Neural progenitor cell (in vitro differentiated cells): Measurements from ENCODE around the gene METAP2. TPM values are rescaled to one million over a fixed set of nuclear protein-coding genes. Genes with fewer than 3 reads are reported as not detected.
A peak's percentile ranks its signal among the peaks of the same experiment; 100 is the strongest.
"Not testable (repeated sequence)": the region's sequence is repeated elsewhere in the genome, so short reads cannot be mapped to it uniquely, and the experiment has no call there.

Experiments
- DNase-seq: peaks from one replicate; pipeline ENCODE4 v3.0.0-alpha.2; 2016; ENCODE audit warnings: low spot score
- H2AFZ ChIP-seq: fragments of 200-600 bp; sonication (generic); replicated peaks from 2 replicates; pipeline ENCODE4 v1.6.1; 2016; ENCODE audit warnings: antibody characterized with exemption
- H3F3A ChIP-seq: fragments of 200-600 bp; sonication (generic); 2 replicates; pipeline ENCODE4 v1.6.1; 2016; ENCODE audit warnings: antibody characterized with exemption, low read depth
- H3K27ac ChIP-seq: fragments of 200-600 bp; sonication (generic); 2 replicates; pipeline ENCODE4 v1.5.1; 2016; ENCODE audit warnings: mild to moderate bottlenecking
- H3K27me3 ChIP-seq: fragments of 200-600 bp; sonication (generic); 2 replicates; pipeline ENCODE4 v1.6.1; 2016; ENCODE audit warnings: mild to moderate bottlenecking, moderate library complexity
- H3K36me3 ChIP-seq: fragments of 200-600 bp; sonication (generic); 2 replicates; pipeline ENCODE4 v1.5.1; 2016
- H3K4me1 ChIP-seq: fragments of 200-600 bp; sonication (generic); 2 replicates; pipeline ENCODE4 v1.6.1; 2016; ENCODE audit warnings: mixed run types
- H3K4me2 ChIP-seq: fragments of 200-600 bp; sonication (generic); 2 replicates; pipeline ENCODE4 v1.6.1; 2016
- H3K4me3 ChIP-seq: fragments of 200-600 bp; sonication (generic); 2 replicates; pipeline ENCODE4 v1.5.1; 2016
- H3K79me2 ChIP-seq: fragments of 200-600 bp; sonication (generic); 2 replicates; pipeline ENCODE4 v1.6.1; 2016; ENCODE audit warnings: low read depth
- H3K9ac ChIP-seq: fragments of 200-600 bp; sonication (generic); 2 replicates; pipeline ENCODE4 v1.6.1; 2016
- H3K9me3 ChIP-seq: fragments of 200-600 bp; sonication (generic); 2 replicates; pipeline ENCODE4 v1.5.1; 2016; ENCODE audit warnings: low read depth
- H4K20me1 ChIP-seq: fragments of 200-600 bp; sonication (generic); 2 replicates; pipeline ENCODE4 v1.6.1; 2016; ENCODE audit warnings: low read depth
- H3K27ac Mint-ChIP-seq: 3 replicates; pipeline ENCODE4 v1.8.0; 2021; ENCODE audit warnings: mixed read lengths
- H3K27me3 Mint-ChIP-seq: 2 replicates; pipeline ENCODE4 v1.8.0; 2022; ENCODE audit warnings: low read depth, mild to moderate bottlenecking, inconsistent platforms, moderate library complexity, mixed read lengths; ENCODE audit not compliant: insufficient read depth
- H3K36me3 Mint-ChIP-seq: 3 replicates; pipeline ENCODE4 v1.8.0; 2021; ENCODE audit warnings: mixed read lengths
- H3K4me1 Mint-ChIP-seq: 3 replicates; pipeline ENCODE4 v1.8.0; 2021; ENCODE audit warnings: mixed read lengths
- H3K4me3 Mint-ChIP-seq: 3 replicates; pipeline ENCODE4 v1.8.0; 2021; ENCODE audit warnings: mild to moderate bottlenecking, moderate library complexity, mixed read lengths
- H3K9me3 Mint-ChIP-seq: 3 replicates; pipeline ENCODE4 v1.8.0; 2020; ENCODE audit warnings: mixed read lengths
- CTCF ChIP-seq: fragments of 200-600 bp; sonication (generic); IDR thresholded peaks from 2 replicates; pipeline ENCODE4 v1.5.1; 2017; ENCODE audit warnings: antibody characterized with exemption, mild to moderate bottlenecking
- EZH2 ChIP-seq: fragments of 200-600 bp; sonication (generic); IDR thresholded peaks from 2 replicates; pipeline ENCODE4 v1.6.1; 2017; ENCODE audit warnings: antibody characterized with exemption, mild to moderate bottlenecking, moderate library complexity
- EZH2phosphoT487 ChIP-seq: fragments of 200-600 bp; sonication (generic); IDR thresholded peaks from 2 replicates; pipeline ENCODE4 v1.6.1; 2017; ENCODE audit warnings: antibody characterized with exemption
- total RNA-seq: library from RNA; depleted of rRNA; stranded (reverse); fragments of >200 nt; gene quantifications from 2 replicates; pipeline ENCODE4 v1.2.3, GENCODE V29; 2015; ENCODE audit warnings: low replicate concordance

The METAP2 gene
- total RNA-seq, 1 donor from 2014 or later, result 231 TPM

DNA sequence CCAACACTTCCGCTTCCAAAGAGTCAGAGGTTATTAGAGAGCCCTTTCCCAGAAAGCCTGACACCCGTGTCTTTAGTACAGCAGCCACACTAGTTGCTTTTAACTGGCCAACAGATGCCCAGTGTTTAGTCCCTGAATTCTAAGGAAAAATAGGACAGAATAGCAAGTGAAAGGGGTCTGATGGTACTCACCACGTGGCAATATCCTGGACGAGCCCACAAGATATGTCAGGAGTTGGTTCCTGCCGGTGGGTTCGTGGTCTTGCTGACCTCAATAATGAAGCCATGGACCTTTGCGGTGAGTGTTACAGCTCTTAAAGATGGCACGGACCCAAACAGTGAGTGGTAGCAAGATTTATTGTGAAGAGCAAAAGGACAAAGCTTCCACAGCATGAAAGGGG, 16.3 kb upstream of the METAP2 start:
- not testable (repeated sequence) for H3K4me1 ChIP-seq, H3K4me1 Mint-ChIP-seq, H3K27ac ChIP-seq, H3K9ac ChIP-seq, H3K36me3 Mint-ChIP-seq, H3K9me3 ChIP-seq, H3K79me2 ChIP-seq, H3K36me3 ChIP-seq, H3K4me2 ChIP-seq, H3K27me3 ChIP-seq, H3F3A ChIP-seq, H3K4me3 ChIP-seq, H4K20me1 ChIP-seq, H3K27ac Mint-ChIP-seq, H3K4me3 Mint-ChIP-seq, H3K27me3 Mint-ChIP-seq, H2AFZ ChIP-seq
- peak; percentile 27 for DNase-seq
- peaks cover 11% of the 10 kb centered on the region for H3K9me3 Mint-ChIP-seq

- H3K27me3 ChIP-seq, result no peaks in the 10 kb centered on the region
- H4K20me1 ChIP-seq, result no peaks in the 10 kb centered on the region
- Mint-ChIP-seq H3K27me3 (no peaks in the 10 kb centered on the region), H3K9me3 (peaks cover 11% of the 10 kb centered on the region), H3K27ac (no peak overlapping the region), H3K4me1 (no peaks in the 10 kb centered on the region), H3K36me3 (no peaks in the 10 kb centered on the region), H3K4me3 (no peak overlapping the region)
- H2AFZ ChIP-seq, result no peak overlapping the region
- no peaks in the 10 kb centered on the region for H3K79me2 ChIP-seq
- H3K9ac ChIP-seq, result no peak overlapping the region
- no peak overlapping the region for H3K4me2 ChIP-seq
- H3K4me3 ChIP-seq, result no peak overlapping the region
- TF ChIP-seq EZH2phosphoT487 (no peak), EZH2 (no peak), CTCF (no peak)
- no peak for DNase-seq
- no peaks in the 10 kb centered on the region for H3F3A ChIP-seq
- no peaks in the 10 kb centered on the region for H3K9me3 ChIP-seq
- H3K4me1 ChIP-seq, result no peaks in the 10 kb centered on the region
- H3K27ac ChIP-seq, result no peak overlapping the region
- no peaks in the 10 kb centered on the region for H3K36me3 ChIP-seq
Observed at GRCh38 chr12:95458761-95459160, 15.2 kb upstream of the METAP2 start.

DNA sequence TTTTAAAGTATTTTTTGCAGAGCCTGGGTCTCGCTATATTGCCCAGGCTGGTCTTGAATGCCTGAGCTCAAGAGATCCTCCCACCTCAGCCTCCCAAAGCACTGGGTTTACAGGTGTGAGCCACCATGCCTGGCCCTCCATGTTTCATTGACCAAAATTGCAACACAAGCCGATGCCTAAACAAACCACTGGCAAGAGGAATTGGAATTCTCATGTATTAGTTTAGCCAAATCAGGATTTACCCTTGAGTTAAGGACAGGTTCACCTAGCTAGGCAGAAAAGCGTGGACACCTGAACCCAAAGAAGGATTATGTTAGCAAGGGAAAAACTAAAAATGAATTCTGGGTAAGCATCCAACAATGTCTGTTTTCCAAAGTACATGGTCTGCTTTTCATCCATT, 14.6 kb upstream of the METAP2 start:
- Histone ChIP-seq H3K4me1 (no peaks in the 10 kb centered on the region), H3K27me3 (no peaks in the 10 kb centered on the region), H3K4me2 (no peak overlapping the region), H3F3A (no peaks in the 10 kb centered on the region), H3K9ac (no peak overlapping the region), H3K36me3 (no peaks in the 10 kb centered on the region), H3K9me3 (no peaks in the 10 kb centered on the region), H3K4me3 (no peak overlapping the region), H3K79me2 (no peaks in the 10 kb centered on the region), H4K20me1 (no peaks in the 10 kb centered on the region), H2AFZ (no peak overlapping the region), H3K27ac (no peak overlapping the region)
- DNase-seq, result no peak
- TF ChIP-seq EZH2 (no peak), CTCF (no peak), EZH2phosphoT487 (no peak)
- no peaks in the 10 kb centered on the region for H3K4me1 Mint-ChIP-seq
- no peak overlapping the region for H3K4me3 Mint-ChIP-seq
- no peaks in the 10 kb centered on the region for H3K36me3 Mint-ChIP-seq
- peaks cover 11% of the 10 kb centered on the region for H3K9me3 Mint-ChIP-seq
- peaks cover 2% of the 10 kb centered on the region for H3K27me3 Mint-ChIP-seq
- H3K27ac Mint-ChIP-seq, result no peak overlapping the region

DNA sequence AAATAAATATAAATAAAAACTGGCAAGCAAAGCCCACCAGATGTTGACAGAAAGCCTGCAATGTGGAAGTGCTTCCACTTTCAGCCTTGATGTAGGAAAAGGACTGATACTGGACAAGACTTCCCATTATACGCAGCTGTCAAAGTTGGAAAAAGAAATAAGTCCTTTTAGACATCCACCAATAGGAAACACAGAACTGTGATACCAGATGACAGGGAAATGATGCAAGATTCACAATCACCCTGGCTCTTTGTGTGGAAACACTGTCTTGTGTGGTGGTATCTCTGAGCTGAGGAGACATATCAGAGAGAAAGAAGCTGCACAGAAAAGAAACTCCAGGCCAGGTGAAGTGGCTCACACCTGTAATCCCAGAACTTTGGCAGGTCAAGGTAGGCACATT, 13.8 kb upstream of the METAP2 start:
- H3K4me3 ChIP-seq, result no peak overlapping the region
- no peak for DNase-seq
- H4K20me1 ChIP-seq, result no peaks in the 10 kb centered on the region
- Mint-ChIP-seq H3K9me3 (peaks cover 11% of the 10 kb centered on the region), H3K36me3 (no peaks in the 10 kb centered on the region), H3K27me3 (peaks cover 3% of the 10 kb centered on the region), H3K4me3 (no peak overlapping the region), H3K4me1 (no peaks in the 10 kb centered on the region), H3K27ac (no peak overlapping the region)
- no peaks in the 10 kb centered on the region for H3K36me3 ChIP-seq
- H3K4me2 ChIP-seq, result no peak overlapping the region
- no peak overlapping the region for H2AFZ ChIP-seq
- TF ChIP-seq EZH2 (no peak), CTCF (no peak), EZH2phosphoT487 (no peak)
- H3K79me2 ChIP-seq, result no peaks in the 10 kb centered on the region
- H3K9ac ChIP-seq, result no peak overlapping the region
- no peak overlapping the region for H3K27ac ChIP-seq
- H3K4me1 ChIP-seq, result no peaks in the 10 kb centered on the region
- no peaks in the 10 kb centered on the region for H3K27me3 ChIP-seq
- no peaks in the 10 kb centered on the region for H3F3A ChIP-seq
- H3K9me3 ChIP-seq, result no peaks in the 10 kb centered on the region
